Iris pigment epithelial cell (primary cell): ENCODE results near the gene KTN1.
A peak's percentile ranks its signal among the peaks of the same experiment; 100 is the strongest.

ENCODE experiments used
- DNase-seq: peaks from one replicate; pipeline ENCODE4 v3.0.0-alpha.2; 2011; ENCODE audit warnings: low read depth

The KTN1 gene

DNA sequence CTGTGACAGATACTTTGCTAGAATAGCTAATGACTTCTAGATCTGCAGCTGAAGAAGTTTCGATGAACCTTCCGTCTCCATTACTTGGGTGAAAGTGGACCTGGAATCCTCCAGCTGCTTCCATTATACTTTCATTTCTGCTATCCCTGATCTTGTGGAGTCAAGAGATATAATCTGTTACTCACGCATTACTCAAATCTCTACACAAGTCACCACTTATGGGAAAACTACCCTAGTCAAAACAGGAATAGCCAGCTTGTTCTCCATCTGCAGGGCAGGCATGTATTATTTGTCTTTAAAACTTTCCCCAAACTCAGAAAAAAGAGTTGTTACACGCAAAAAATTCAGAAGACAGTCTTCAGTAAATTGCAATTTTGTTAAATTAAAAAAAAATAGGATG, 2.8 kb upstream of the KTN1 start:
- DNase-seq, result no peak

DNA sequence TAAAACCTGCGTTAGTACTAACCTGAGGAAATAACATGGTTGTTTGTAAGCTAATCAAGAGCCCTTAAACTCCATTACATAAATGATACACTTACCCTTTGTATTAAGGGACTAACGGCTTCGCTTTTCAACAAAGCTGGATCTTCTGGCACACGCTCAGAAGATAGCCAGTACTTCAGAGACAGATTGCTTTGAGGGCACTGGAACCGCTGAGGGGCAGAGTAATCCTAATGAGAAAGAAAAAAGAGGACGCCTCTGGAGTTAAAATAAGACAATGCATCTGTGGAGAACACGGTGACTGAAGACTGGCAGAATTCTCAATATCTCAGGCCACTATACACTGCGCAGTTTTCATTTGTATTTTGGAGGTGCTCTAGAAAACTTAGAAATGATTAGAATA, 1.5 kb upstream of the KTN1 start:
- DNase-seq, result no peak

DNA sequence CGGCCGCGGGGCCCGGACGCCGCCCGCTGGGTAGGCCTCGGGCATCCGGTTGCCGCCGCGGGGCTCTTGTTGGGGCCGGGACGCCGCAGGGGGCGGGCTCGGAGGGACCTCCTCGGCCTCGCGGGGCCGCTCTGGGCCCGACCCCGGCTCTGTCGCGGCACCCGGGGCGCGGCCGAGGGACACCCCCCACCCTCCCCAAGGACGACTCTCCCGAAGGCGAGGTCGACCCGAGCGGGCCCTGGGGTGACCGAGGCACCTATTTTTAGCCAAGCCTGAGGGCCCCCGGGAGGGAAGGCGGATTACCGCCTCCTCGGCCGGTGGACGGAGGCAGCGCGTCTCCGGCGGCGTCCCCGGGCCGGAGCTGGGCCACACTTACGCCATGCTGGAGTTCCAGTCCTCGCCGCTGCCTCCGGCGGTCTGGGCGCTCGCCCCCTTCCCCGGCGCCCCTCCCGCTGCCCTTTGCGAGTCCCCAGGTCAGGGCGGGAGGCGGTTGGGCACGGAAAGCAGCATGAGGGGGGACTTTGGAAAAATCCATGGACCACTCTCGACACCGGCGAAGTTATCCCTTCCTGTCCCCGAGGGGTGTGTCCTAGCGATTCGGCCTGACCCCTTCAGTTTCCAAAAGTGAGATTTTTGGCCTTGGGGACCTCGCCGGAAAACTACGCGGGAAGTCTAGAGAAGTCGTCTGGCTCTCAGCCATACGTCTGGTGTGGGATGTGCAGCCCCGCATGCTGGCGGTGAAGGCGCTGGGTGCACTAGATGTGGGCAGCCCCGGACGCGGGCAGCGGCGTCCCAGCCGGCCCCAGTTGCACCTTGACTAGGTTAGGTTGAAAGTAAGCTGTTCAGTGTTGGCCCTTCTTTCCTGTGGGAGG, 699 bp downstream of the KTN1 start:
- DNase-seq, result peak; percentile 43

DNA sequence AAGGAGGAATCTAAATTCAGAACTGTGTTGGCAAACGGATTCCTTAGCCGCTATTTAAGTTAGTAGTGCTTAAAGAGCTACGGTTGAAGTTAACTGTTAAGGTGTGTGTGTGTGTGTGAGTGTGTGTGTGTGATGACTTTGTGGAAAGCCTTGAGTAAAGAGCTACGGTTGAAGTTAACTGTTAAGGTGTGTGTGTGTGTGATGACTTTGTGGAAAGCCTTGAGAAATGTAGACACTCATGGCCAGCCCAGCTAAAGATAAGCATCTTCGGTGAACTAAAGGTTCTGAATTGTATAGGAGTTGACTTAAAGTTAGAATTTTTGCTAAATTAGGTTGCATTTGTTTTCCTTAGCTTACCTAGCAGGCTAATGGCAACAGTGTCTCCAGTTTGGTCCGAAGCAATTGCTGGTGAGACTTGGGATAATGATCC, 1.4 kb downstream of the KTN1 start:
- DNase-seq, result peak; percentile 30

DNA sequence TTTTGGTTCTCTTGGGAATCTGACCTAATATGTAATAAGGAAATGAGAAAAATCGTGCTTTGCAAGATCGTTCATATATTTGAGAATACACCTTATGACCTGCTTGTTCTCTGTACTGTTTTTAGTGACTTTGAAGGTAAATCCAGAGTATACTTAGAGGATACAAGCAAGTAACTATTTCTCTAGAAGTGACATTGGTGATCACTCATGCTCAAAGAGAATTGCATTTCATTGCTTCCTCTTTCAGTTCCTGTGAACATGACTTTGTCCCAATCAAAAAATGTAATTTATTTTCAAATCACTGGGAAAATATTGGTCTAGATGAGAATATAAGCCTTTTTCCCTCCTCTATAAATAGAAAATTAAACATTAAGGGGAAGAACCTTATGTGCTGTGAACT, 2.7 kb downstream of the KTN1 start:
- no peak for DNase-seq

DNA sequence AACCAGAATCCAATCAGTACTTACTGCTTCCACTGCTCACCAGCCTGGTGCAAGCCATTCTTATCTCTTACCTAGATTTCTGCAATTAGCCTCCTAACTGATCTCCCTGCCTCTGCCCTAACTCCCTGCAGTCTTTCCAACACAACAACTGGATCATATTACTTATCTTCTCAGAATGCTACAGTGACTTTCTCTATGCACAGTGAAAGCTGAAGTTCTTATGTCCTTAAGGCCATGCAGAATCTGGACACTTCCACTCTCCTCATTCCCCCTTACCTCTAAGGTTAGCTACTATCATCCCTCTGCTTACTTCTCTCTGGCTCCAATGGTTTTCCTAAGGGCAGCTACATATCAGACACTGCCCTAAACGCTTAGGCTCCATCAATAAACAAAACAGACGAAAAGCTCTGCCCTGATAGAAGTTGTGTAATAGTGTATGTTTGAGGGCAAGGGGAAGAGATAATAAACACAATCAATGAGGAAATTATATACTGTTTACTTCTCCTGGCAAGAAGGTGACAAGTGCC, 4.0 kb downstream of the KTN1 start:
- peak; percentile 52 for DNase-seq

DNA sequence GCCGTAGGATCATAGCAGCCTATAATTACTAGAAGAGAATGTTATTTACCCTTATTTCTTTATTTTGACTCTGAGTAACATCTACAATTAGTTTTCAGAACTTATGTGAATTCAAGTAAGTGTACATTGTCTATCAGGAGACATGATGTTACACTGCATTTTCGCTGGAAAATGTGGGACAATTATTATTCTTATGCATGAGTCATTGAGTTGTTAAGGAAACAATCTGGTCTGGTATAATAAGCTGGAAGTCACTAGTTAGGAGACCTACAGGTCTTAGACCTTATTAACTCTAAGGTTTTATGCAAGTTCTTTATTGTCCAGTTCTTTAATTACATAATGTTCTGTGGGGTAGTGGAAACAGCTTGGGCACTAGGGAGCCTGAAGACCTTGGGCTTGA, 5.8 kb downstream of the KTN1 start:
- peak; percentile 64 for DNase-seq

DNA sequence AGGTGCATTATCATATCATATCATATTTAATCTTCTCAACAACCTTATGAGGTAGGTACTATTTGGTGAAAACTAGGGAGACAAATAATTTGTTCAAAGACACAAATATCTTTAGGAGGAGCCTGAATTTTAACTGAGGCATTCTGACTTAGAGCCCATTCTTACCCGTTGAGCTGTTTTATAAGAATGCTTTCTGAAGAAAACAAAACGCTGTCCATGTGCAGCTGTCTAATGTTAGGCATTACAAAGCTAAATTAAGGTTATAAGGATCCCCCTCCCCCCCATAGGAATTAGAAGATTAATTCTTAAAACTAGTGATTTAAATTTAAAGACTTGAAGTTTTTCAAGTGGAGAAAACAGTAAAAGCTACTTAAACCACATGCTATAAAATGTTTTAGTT, 6.4 kb downstream of the KTN1 start:
- DNase-seq, result no peak

DNA sequence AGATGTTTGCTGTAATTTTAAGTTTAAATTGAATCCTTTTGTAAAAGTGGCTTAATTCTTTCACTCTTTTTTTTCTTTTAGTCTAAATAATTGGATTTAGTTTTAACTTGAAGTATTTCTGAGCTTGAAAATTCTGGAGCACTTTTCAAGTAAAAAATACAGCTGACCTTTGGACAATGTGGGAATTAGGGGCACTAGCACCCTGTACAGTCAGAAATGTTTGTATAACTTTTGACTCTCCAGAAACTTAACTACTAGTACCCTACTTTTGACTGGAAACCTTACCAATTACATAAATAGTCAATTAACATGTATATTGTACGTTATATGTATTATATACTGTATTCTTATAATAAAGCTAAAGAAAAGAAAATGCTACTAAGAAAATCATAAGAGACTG, 7.8 kb downstream of the KTN1 start:
- DNase-seq, result no peak

DNA sequence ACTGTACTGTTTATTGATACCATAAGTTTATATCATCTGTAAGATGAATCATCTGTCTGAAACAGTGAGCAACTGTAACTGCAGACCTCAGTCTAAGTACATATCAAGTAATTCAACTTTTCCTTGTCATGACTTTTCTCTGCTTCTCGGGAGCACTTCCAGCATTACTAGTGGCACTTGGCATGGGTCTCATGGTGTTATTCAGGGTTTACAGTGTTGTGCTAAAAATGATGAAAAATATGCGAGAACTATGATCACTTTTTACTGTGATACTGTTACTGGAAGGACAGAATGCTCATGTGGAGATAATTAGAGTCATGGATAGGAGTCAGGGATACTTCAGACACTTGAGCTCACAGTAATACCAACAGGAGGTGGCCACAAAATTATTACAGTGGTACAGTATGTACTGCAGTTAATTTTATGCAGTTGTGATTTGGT, 8.3 kb downstream of the KTN1 start:
- DNase-seq, result peak; percentile 59

DNA sequence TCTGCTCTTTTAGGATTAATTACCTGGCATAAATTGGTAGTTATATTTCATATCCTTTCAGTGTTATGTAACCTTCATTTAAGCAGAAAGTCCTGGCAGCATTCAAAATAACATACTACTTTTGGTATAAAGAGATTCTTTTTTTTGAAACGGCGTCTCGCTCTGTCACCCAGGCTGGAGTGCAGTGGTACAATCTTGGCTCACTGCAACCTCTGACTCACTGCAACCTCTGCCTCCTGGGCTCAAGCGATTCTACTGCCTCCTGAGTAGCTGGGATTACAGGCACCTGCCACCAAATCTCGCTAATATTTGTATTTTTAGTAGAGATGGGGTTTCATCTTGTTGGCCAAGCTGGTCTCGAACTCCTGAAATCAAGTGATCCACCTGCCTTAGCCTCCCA, 9.2 kb downstream of the KTN1 start:
- DNase-seq, result no peak

DNA sequence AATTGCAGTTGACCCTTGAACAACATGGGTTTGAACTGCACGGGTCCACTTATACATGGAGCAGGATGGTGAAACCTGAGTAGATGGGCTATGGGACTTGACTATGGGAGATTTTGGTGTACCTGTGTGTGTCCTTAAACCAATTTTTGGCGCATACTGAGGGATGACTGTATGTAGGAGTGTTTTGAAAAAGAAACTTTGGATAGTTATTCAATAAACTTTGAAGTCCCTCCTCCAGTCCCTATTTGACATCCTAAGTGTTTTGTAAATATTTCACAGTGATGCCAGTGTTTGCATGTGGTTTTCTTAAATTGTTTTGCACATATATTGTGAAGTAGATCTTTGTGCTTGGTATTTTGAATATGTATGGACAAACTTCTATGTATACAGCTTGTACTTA, 12.4 kb downstream of the KTN1 start:
- no peak for DNase-seq

DNA sequence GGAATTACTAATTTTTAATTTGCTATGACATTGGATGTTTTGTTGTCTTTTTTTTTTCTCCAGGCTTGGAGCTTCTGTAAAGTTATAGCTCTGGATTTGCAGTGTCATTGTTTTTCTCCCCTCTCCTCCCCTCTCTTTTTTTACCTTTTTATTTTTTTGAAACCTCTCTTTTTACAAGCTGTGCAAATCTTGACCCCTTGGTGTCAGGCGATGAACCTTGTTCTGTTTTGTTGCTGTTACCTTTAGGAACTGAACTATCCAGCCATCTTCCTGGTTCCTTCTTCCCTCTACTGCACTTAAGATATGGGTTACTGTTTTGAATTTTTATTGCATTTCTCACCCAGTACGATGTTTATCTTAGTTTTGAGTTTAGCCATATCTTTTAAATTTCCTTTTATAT, 13.7 kb downstream of the KTN1 start:
- DNase-seq, result no peak

DNA sequence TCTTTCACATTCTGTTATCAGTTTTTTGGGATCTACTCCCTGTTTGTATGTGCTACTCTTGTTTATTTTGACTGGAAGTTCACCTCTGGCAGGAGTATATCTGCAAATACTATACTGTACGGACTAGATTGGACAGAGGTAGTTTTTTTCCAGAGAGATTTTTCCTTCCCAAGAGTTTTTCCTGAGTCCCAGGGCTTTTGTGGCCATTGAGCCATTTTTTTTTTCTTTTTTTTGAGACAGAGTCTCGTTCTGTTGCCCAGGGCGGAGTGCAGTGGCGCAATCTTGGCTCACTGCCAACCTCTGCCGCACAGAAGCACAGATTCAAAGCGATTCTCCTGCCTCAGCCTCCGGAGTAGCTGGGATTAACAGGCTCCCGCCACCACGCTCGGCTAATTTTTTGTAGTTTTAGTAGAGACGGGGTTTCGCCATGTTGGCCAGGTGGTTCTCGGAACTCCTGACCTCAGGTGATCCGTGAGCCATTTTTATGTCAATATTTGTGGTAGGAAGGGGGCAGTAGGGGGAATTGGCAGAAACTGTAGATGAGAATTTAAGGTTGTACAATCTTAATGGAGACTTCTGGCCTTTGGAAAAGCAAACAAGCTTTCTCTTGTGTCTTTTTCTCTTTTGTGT, 19.4 kb downstream of the KTN1 start:
- no peak for DNase-seq

DNA sequence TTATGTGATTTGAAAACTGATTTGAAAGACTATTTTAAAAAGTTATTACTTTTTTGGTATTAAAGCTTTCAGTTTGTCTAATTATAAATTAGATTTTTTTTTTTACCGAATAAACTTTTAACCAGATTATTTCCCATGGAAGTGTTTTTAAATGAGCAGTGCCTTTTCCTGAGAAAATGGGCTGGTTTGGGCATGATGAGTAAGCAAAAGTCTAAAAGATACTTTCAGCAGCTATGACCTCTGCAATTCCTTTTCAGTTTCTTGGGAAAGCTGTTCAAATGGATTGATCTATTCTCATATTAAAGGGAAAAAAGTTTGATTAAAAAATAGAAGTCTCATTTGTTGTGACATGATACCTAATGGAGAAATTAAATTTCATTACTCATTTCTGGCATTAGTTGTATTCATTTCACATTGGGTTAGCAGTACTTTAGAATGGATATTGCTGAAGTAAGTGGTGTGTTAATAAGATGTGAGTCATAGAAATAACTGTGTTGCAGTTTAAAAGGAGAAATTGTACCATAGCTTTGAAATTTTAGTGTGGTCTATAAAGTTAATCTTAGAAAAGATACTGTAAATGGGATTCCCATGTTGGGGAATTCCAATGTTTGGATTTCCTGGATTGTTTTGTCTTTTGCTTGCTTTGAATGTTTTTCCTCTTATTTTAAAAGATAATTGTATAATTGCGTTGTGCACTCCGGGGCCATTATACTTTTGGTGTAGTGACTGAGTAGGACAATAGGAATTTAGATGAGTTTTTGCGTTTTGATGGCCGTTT, 21.0 kb downstream of the KTN1 start:
- DNase-seq, result peak; percentile 68

DNA sequence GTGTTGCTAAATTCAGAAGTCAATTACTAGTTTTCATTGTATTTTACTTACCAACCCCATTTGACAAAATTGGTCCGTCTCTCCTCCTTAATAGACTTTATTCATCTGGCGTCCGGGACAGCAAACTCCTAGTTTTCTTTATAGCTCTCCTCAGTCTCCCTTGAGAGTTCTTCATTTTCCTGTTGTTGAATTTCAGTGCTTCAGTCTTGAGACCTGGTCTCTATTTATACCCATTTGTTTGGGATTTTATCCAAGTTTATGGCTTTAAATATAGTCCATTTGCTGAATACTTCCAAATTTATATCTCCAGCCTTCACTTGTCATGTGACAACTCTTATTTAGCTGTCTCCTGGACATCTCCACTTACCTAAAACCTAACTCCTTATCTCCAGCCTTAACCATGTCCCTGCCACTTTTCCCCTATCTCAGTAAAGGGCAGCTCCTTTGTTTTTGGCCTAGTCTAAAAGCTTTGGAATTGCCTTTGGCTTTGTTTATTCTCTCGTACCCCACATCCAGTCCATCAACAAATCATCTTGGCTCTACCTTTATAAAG, 23.5 kb downstream of the KTN1 start:
- DNase-seq, result no peak

DNA sequence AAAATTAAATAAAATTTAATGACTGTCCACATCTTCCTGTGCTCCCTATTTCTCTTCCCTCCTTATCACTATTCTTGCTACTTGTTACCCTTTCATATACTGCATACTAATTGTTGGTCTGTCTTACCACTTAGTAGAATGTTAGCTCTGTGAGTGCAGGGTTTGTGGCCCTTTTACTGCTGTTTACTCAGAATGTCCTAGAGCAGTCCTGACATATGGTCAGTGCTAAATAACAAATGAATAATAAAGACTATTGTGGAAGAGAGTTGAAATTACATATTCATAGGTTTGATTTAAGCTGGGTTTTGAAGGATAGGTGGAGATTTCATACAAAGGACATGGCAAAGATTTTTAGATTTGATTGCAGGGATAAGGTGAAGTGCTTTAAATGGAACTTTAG, 24.5 kb downstream of the KTN1 start:
- no peak for DNase-seq

DNA sequence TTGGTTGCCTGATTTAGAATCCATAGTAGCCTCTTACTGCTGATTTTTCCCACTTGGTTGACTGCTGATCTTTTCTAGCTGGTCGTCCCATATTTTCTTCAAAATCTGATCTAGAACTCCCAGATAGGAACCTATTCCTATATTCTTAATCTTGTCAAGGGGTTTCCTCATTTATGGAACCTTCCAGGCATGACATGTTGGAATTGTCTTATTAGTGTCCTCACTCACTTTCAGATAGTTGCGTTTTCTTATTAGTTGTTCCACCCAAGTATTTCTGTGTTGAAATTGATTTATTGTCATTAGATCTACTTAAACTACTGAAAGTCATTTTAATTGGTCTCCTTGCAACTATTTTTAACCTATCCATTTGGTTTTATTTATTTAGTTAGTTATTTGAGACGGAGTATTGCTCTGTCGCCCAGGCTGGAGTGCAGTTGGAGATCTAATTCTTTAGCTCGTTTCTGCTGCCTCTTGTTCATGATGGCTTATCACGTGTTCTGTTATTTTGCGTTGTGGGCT, 25.0 kb downstream of the KTN1 start:
- DNase-seq, result no peak

DNA sequence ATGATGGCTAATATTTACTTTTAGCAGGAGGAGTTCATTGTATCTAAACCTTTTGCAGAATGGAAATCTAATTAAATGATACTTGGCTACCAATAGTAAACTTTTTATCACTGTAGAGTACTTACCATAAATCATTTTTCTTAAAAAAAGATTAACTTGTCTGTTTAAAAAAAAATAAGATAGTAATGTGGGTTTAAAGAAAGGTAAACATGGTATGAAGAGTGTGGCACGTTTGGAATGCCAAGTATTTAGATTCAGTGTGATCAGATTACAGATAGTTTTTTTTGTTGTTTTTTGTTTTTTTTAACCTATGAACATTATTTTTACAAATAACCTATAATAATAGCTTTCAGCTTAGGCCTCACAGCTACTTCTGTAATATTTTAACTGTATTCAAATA, 25.8 kb downstream of the KTN1 start:
- peak; percentile 47 for DNase-seq

DNA sequence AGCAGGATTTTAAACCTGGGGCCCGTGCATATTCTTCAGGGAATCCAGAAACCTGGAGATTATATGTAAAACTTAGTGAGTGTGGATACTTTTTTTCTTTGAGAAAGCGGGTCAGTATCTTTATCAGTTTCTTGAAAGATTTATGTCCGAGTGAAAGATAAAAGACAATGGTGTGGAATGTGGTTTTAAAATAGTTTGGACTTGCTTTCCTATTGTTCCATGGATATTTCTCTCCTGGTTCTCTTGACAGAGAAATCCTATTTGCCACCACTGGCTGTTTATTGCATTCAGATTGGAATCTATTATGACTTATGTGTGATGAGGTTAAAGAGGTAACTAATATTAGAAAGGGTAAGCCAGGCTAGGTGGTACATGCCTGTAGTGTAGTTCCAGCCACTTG, 27.4 kb downstream of the KTN1 start:
- DNase-seq, result no peak

DNA sequence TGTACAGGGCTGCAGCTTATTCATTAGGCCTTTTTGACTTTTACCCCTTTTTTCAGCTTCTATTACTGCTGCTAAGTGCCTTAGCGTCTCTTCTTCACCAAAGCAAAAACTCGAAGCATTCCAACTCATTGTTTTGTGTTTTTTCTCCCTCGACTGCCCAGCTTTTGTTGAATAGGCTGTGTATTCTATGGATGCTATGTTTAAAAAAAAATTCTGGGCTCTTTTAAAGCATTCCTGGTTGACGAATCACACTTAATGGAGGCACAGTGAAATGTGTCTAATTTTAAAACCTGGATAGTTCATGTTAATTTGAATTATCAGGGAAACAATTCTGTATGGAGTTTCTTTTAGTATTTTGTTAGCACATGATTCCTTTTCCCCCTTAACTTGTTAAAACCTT, 29.7 kb downstream of the KTN1 start:
- DNase-seq, result peak; percentile 38

DNA sequence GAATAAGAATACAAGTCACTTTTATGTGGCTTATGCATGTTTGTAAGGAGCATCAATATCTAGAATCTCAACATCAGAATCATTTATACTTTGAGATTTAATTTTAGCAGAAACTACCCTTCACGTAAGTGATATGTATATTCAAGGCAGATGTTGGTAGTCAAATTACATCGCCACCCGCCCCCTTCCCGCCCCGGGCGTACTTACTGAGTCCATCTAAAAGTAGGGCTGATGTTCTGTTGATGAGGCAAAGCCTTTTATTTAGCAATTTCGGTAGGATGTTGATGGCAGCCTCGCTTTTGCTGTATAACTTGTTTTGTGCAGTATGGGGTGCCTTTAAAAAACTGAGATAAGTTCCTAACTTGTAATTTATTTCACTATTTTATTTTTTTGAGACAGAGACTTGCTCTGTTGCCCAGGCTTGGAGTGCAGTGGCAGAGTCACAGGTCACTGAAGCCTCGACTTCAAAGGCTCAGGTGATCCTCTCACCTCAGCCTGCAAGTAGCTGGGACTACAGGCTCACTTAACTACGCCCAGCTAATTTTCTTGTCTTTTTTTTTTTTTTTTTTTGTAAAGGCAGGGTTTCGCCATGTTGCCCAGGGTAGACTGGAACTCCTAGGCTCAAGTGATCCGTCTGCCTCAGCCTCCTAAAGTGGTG, 30.8 kb downstream of the KTN1 start:
- DNase-seq, result no peak
